ENCODE measurements around the gene PTGES3.

DNA sequence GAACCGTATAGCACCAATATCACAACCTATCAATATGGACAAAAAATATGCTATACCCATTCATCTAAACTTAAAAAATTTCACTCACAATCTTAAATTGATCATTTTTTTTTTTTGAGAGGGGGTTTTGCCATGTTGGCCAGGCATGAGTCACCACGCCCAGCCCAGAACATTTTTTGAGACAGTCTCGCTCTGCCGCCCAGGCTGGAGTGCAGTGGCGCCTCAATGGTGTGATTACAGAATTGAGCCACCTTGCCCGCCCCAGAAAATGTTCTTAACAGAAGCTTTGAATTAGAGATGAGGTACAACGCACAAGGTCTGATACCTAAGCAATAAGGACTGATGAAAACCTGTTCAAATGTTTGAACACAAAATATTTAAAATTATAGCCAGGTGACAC is 26.5 kb downstream of the PTGES3 start:
- TF ChIP-seq, protein P1, sequence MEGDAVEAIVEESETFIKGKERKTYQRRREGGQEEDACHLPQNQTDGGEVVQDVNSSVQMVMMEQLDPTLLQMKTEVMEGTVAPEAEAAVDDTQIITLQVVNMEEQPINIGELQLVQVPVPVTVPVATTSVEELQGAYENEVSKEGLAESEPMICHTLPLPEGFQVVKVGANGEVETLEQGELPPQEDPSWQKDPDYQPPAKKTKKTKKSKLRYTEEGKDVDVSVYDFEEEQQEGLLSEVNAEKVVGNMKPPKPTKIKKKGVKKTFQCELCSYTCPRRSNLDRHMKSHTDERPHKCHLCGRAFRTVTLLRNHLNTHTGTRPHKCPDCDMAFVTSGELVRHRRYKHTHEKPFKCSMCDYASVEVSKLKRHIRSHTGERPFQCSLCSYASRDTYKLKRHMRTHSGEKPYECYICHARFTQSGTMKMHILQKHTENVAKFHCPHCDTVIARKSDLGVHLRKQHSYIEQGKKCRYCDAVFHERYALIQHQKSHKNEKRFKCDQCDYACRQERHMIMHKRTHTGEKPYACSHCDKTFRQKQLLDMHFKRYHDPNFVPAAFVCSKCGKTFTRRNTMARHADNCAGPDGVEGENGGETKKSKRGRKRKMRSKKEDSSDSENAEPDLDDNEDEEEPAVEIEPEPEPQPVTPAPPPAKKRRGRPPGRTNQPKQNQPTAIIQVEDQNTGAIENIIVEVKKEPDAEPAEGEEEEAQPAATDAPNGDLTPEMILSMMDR (IDR thresholded peaks at IDR 0.05; ENCODE audit: poor library complexity), result no peak
- TF ChIP-seq EZH2 (IDR thresholded peaks at IDR 0.05; ENCODE audit: borderline replicate concordance) (no peak), EZH2phosphoT487 (IDR thresholded peaks at IDR 0.05; ENCODE audit: low read depth, severe bottlenecking, unreplicated experiment) (no peak)
